ENCODE results near the gene RBKS. TPM values are rescaled to one million over a fixed set of nuclear protein-coding genes. Genes with fewer than 3 reads are reported as not detected.

Gene RBKS
- total and polyA plus RNA-seq, 2 of the 13 experiments (the other 11 are each of a cell fraction or from before 2014, with no cell fraction given), result 7.7 to 8.3 TPM

GRCh38 chr2:27815860-27816438, 74.2 kb downstream of the RBKS start:
- in situ Hi-C loops (cut with HindIII; ENCODE audit: extremely low pct_ligation_motif_present, low pct_unique_long_range_greater_than_20kb) (no loop called here), intact Hi-C loops (cut with micrococcal nuclease; ENCODE audit: unreplicated experiment) (no loop called here)
- no peaks in the 10 kb centered on the region for H3K79me2 ChIP-seq (ENCODE audit: insufficient read depth, low read length)
- no peak for DNase-seq (ENCODE audit: low spot score)
- no peak for FAIRE-seq
- no peak for ATAC-seq
- BruUV-seq (replicated peaks), result no TSS peak
- ChIA-PET CTCF (ENCODE audit: low intra/inter-chr PET ratio, low total read pairs) (no interaction called here), POLR2A (no interaction called here)
- H3K27me3 ChIP-seq (ENCODE audit: control insufficient read depth in 1 of 2, insufficient read depth in 2 of 2, low read length in 2 of 2), result no peaks in the 10 kb centered on the region
- H4K20me1 ChIP-seq (ENCODE audit: insufficient read depth, low read length), result no peaks in the 10 kb centered on the region
- no peak overlapping the region for H3K9ac ChIP-seq (ENCODE audit: insufficient read depth, low read depth, low read length)
- no peak for TF ChIP-seq BCLAF1 (IDR thresholded peaks at IDR 0.05)
- TF ChIP-seq, protein P1, sequence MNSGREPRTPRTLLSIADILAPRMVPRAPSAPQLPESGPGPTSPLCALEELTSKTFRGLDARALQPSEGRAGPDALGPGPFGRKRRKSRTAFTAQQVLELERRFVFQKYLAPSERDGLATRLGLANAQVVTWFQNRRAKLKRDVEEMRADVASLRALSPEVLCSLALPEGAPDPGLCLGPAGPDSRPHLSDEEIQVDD (CRISPR knock-in tag; IDR thresholded peaks at IDR 0.05; ENCODE audit: borderline replicate concordance), result no peak
- H3K4me3 ChIP-seq (replicated peaks in 1 of 3; ENCODE audit: insufficient read depth in 1 of 3, low read depth in 2 of 3, low read length in 3 of 3), result no peak overlapping the region
- no peak overlapping the region for H3K4me2 ChIP-seq (ENCODE audit: low read depth, low read length)
- H3K4me1 ChIP-seq (ENCODE audit: insufficient read depth, low read length), result no peaks in the 10 kb centered on the region
- no peak overlapping the region for H3K27ac ChIP-seq (ENCODE audit: extremely low read length, insufficient read depth, low read length)
- no peaks in the 10 kb centered on the region for H3K36me3 ChIP-seq (replicated peaks in 1 of 2; ENCODE audit: control insufficient read depth in 1 of 2, insufficient read depth in 2 of 2, low read length in 2 of 2)
- WGBS (ENCODE audit: low lambda C conversion rate), result 94% methylated on average over 4 of the region's 4 CpGs
- H2AFZ ChIP-seq (ENCODE audit: low read length), result no peak overlapping the region
- no peaks in the 10 kb centered on the region for H3K9me3 ChIP-seq (ENCODE audit: low read length)

DNA sequence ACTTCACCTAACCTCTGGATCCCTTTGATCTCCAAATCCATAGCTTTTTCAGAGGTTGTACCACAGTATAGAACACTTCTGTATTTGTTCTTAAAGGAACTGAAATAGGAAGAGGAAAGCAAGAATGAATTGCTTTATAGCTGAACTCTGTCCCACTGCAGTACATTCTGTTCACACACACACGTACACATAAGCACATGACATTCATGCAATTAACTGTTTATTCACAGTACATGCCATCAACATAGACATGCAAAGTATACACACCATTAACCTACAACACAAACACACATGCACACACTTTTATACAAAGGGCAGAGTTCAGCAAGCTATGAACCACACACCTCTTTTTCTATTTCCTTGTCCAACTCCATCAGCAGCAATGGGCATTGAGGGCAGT, 75.4 kb downstream of the RBKS start:
- ATAC-seq (no peak), FAIRE-seq (no peak), DNase-seq (ENCODE audit: low spot score) (no peak)
- BruUV-seq (replicated peaks), result no TSS peak
- WGBS (ENCODE audit: low lambda C conversion rate), result 81% methylated on average over 1 of the region's 1 CpG
- no peak overlapping the region for H2AFZ ChIP-seq (ENCODE audit: low read length)
- no peak overlapping the region for H3K27ac ChIP-seq (ENCODE audit: extremely low read length, insufficient read depth, low read length)
- no peak overlapping the region for H3K4me3 ChIP-seq (replicated peaks in 1 of 3; ENCODE audit: insufficient read depth in 1 of 3, low read depth in 2 of 3, low read length in 3 of 3)
- no peak overlapping the region for H3K4me2 ChIP-seq (ENCODE audit: low read depth, low read length)
- no peaks in the 10 kb centered on the region for H3K79me2 ChIP-seq (ENCODE audit: insufficient read depth, low read length)
- ChIA-PET CTCF (ENCODE audit: low intra/inter-chr PET ratio, low total read pairs) (no interaction called here), POLR2A (no interaction called here)
- in situ Hi-C loops (cut with HindIII; ENCODE audit: extremely low pct_ligation_motif_present, low pct_unique_long_range_greater_than_20kb), result no loop called here
- H3K27me3 ChIP-seq (ENCODE audit: control insufficient read depth in 1 of 2, insufficient read depth in 2 of 2, low read length in 2 of 2), result no peaks in the 10 kb centered on the region
- intact Hi-C loops (cut with micrococcal nuclease; ENCODE audit: unreplicated experiment), result no loop called here
- TF ChIP-seq ZNF3 (CRISPR knock-in tag; IDR thresholded peaks at IDR 0.05), result no peak
- TF ChIP-seq ZFP37 (CRISPR knock-in tag; IDR thresholded peaks at IDR 0.05; ENCODE audit: borderline replicate concordance), result no peak
- H3K9me3 ChIP-seq (ENCODE audit: low read length), result no peaks in the 10 kb centered on the region
- H4K20me1 ChIP-seq (ENCODE audit: insufficient read depth, low read length), result no peaks in the 10 kb centered on the region
- no peak overlapping the region for H3K9ac ChIP-seq (ENCODE audit: insufficient read depth, low read depth, low read length)
- no peaks in the 10 kb centered on the region for H3K36me3 ChIP-seq (replicated peaks in 1 of 2; ENCODE audit: control insufficient read depth in 1 of 2, insufficient read depth in 2 of 2, low read length in 2 of 2)
- no peaks in the 10 kb centered on the region for H3K4me1 ChIP-seq (ENCODE audit: insufficient read depth, low read length)

Measured in HepG2 (cell line).